K562 (cell line): ENCODE measurements around the gene TSSK2. TPM values are rescaled to one million over a fixed set of nuclear protein-coding genes. Genes with fewer than 3 reads are reported as not detected.

Experiments
- BCLAF1 ChIP-seq, 2 experiments: fragments of 450-650 bp in 1 of 2; IDR thresholded peaks; 2 replicates each; pipeline ENCODE4 v1.6.1; 2011 to 2017; ENCODE audit warnings: low read depth in 2 of 2, antibody characterized with exemption in 1 of 2, borderline replicate concordance in 1 of 2, low read length in 1 of 2, mild to moderate bottlenecking in 1 of 2, mixed read lengths in 1 of 2; ENCODE audit not compliant: control insufficient read depth in 1 of 2
- DACH1 ChIP-seq: fragments of 450-650 bp; IDR thresholded peaks from 2 replicates; pipeline ENCODE4 v1.6.1; 2018; ENCODE audit not compliant: partially characterized antibody
- HINFP ChIP-seq: fragments of 450-650 bp; conservative IDR thresholded peaks from 2 replicates; pipeline ENCODE4 v1.6.1; 2016; ENCODE audit warnings: missing genetic modification characterization, low read depth, mild to moderate bottlenecking, control low read depth, missing compliant biosample characterization
- KDM1A ChIP-seq, 2 experiments: fragments of 450-650 bp; IDR thresholded peaks; 2 replicates each; pipeline ENCODE4 v1.6.1; 2016; ENCODE audit warnings: mild to moderate bottlenecking in 2 of 2
- MBD2 ChIP-seq: sonication (generic); IDR thresholded peaks from 2 replicates; pipeline ENCODE4 v1.6.1; 2016; ENCODE audit warnings: low read depth, borderline replicate concordance
- MTA1 ChIP-seq: fragments of 450-650 bp; IDR thresholded peaks from 2 replicates; pipeline ENCODE4 v1.6.1; 2017; ENCODE audit warnings: borderline replicate concordance
- MXD1 ChIP-seq: fragments of 250-450 bp; sonication (Bioruptor Pico); IDR thresholded peaks from 2 replicates; pipeline ENCODE4 v1.8.0; 2021; ENCODE audit warnings: borderline replicate concordance, mild to moderate bottlenecking, moderate library complexity; ENCODE audit not compliant: poor library complexity, severe bottlenecking
- NFE2L1 ChIP-seq: fragments of 450-650 bp; IDR thresholded peaks from 2 replicates; pipeline ENCODE4 v1.6.1; 2016; ENCODE audit warnings: missing genetic modification characterization, low read depth, mild to moderate bottlenecking, missing compliant biosample characterization, moderate library complexity, borderline replicate concordance
- NFXL1 ChIP-seq: fragments of 450-650 bp; formaldehyde crosslinking; IDR thresholded peaks from 2 replicates; pipeline ENCODE4 v1.4.0; 2021; ENCODE audit warnings: mild to moderate bottlenecking
- TBP ChIP-seq: optimal IDR thresholded peaks from 2 replicates; pipeline ENCODE3; 2011; ENCODE audit warnings: low read depth, low read length, improper control_type of control experiment
- ZNF217 ChIP-seq: sonication (generic); formaldehyde crosslinking; IDR thresholded peaks from 2 replicates; pipeline ENCODE4 v1.8.0; 2022; ENCODE audit warnings: mild to moderate bottlenecking, missing genetic modification reagents
- polyA plus RNA-seq, 8 experiments: library from polyadenylated mRNA; depleted of rRNA in 4 of 8; stranded (reverse) in 5 of 8; unstranded in 3 of 8; fragments of >200 nt; fragmentation: Nextera tagmentation in 2 of 8; fragmentation: Illumina TruSeq in 1 of 8; extraction: Ambion mirVana in 2 of 8; extraction: Trizol in 1 of 8; gene quantifications; 2 replicates each; pipeline versions ENCODE4 v1.2.1 to v1.2.3, GENCODE V29; 2011 to 2014; ENCODE audit warnings: inconsistent platforms in 1 of 8, missing spikeins in 1 of 8
- total RNA-seq, 7 experiments: library from RNA; depleted of rRNA in 6 of 7; stranded (reverse); fragments of >200 nt in 6 of 7; fragmentation: Illumina TruSeq in 2 of 7; extraction: Trizol in 2 of 7; gene quantifications; 2 replicates each; pipeline versions ENCODE4 v1.2.1 to v1.2.3, GENCODE V29; 2011 to 2021; ENCODE audit warnings: low replicate concordance in 1 of 7
- TF ChIP-seq, protein P1 (sequence below): fragments of 250-450 bp; sonication (Bioruptor Pico); IDR thresholded peaks from 2 replicates; pipeline ENCODE4 v1.5.0; 2021
- TF ChIP-seq, protein P2 (sequence below): fragments of 450-650 bp; IDR thresholded peaks from 2 replicates; pipeline ENCODE4 v1.6.1; 2016; ENCODE audit warnings: low read depth

Gene TSSK2
- total and polyA plus RNA-seq, 9 of the 15 experiments (the other 6 are each of a cell fraction or from before 2014, with no cell fraction given), result 0.04 TPM; not detected in 8

DNA sequence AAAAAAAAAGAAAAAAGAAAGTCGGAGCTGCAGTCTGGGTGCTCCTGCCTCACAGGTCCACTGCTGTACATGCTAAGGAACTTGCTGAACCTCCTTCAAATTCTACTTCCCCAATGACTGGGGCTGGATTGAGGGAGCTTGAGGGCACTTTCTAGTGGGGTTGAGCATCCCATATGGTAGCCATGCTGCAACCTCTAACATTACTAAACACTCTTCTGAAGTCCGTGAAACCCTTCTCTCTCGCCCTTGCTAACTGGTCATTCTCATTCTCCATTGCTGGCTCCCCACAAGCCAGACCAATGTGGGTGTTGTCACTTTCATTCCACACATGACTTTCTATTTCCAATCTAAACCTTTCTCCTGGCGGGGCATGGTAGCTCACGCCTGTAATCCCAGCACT lies 12.1 kb downstream of the TSSK2 start (continued):
- no peak for TF ChIP-seq HINFP (tag)
- TF ChIP-seq, protein P1, sequence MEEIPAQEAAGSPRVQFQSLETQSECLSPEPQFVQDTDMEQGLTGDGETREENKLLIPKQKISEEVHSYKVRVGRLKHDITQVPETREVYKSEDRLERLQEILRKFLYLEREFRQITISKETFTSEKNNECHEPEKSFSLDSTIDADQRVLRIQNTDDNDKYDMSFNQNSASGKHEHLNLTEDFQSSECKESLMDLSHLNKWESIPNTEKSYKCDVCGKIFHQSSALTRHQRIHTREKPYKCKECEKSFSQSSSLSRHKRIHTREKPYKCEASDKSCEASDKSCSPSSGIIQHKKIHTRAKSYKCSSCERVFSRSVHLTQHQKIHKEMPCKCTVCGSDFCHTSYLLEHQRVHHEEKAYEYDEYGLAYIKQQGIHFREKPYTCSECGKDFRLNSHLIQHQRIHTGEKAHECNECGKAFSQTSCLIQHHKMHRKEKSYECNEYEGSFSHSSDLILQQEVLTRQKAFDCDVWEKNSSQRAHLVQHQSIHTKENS (CRISPR knock-in tag), result no peak
- TF ChIP-seq NFE2L1, result no peak
- no peak for TF ChIP-seq TBP
- TF ChIP-seq DACH1, result no peak
- TF ChIP-seq MBD2, result no peak
- no peak for TF ChIP-seq MXD1
- TF ChIP-seq, protein P2, sequence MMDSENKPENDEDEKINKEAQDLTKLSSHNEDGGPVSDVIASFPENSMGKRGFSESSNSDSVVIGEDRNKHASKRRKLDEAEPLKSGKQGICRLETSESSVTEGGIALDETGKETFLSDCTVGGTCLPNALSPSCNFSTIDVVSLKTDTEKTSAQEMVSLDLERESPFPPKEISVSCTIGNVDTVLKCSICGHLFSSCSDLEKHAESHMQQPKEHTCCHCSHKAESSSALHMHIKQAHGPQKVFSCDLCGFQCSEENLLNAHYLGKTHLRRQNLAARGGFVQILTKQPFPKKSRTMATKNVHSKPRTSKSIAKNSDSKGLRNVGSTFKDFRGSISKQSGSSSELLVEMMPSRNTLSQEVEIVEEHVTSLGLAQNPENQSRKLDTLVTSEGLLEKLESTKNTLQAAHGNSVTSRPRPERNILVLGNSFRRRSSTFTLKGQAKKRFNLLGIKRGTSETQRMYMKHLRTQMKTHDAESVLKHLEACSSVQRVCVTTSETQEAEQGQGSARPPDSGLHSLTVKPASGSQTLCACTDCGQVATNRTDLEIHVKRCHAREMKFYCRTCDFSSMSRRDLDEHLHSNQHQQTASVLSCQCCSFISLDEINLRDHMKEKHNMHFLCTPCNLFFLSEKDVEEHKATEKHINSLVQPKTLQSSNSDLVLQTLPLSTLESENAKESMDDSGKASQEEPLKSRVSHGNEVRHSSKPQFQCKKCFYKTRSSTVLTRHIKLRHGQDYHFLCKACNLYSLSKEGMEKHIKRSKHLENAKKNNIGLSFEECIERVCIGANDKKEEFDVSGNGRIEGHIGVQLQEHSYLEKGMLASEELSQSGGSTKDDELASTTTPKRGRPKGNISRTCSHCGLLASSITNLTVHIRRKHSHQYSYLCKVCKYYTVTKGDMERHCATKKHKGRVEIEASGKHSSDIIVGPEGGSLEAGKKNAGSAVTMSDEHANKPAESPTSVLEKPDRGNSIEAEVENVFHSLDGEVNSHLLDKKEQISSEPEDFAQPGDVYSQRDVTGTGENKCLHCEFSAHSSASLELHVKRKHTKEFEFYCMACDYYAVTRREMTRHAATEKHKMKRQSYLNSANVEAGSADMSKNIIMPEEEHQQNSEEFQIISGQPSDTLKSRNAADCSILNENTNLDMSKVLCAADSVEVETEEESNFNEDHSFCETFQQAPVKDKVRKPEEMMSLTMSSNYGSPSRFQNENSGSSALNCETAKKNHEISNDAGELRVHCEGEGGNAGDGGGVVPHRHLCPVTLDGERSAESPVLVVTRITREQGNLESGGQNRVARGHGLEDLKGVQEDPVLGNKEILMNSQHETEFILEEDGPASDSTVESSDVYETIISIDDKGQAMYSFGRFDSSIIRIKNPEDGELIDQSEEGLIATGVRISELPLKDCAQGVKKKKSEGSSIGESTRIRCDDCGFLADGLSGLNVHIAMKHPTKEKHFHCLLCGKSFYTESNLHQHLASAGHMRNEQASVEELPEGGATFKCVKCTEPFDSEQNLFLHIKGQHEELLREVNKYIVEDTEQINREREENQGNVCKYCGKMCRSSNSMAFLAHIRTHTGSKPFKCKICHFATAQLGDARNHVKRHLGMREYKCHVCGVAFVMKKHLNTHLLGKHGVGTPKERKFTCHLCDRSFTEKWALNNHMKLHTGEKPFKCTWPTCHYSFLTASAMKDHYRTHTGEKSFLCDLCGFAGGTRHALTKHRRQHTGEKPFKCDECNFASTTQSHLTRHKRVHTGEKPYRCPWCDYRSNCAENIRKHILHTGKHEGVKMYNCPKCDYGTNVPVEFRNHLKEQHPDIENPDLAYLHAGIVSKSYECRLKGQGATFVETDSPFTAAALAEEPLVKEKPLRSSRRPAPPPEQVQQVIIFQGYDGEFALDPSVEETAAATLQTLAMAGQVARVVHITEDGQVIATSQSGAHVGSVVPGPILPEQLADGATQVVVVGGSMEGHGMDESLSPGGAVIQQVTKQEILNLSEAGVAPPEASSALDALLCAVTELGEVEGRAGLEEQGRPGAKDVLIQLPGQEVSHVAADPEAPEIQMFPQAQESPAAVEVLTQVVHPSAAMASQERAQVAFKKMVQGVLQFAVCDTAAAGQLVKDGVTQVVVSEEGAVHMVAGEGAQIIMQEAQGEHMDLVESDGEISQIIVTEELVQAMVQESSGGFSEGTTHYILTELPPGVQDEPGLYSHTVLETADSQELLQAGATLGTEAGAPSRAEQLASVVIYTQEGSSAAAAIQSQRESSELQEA, result no peak
- no peak for TF ChIP-seq NFXL1 (CRISPR knock-in tag)
- TF ChIP-seq BCLAF1 (IDR thresholded peaks at IDR 0.05; ENCODE audit: borderline replicate concordance in 1 of 2, control insufficient read depth in 1 of 2, low read depth in 2 of 2, low read length in 1 of 2), result no peak
- no peak for TF ChIP-seq KDM1A (IDR thresholded peaks at IDR 0.05)
- no peak for TF ChIP-seq MTA1
- no peak for TF ChIP-seq ZNF217 (CRISPR knock-in tag)
